HepG2 (cell line): ENCODE data around the gene RGS5. TPM values are rescaled to one million over a fixed set of nuclear protein-coding genes. Genes with fewer than 3 reads are reported as not detected.

ENCODE experiments used
- ATAC-seq: fragments of 200-7000 bp; cut with Tn5 transposase; 3 replicates; pipeline ENCODE4 v1.9.1; 2020; ENCODE audit warnings: mild to moderate bottlenecking, moderate library complexity
- BruUV-seq: library from RNA; stranded (reverse); fragments of 400-500 nt; replicated peaks from 2 replicates; lab custom pipeline; 2021; lab: Mats Ljungman, UMichigan
- CTCF ChIA-PET: fragments of 300-600 bp; formaldehyde crosslinking; extraction: SDS; loops from one replicate; lab custom pipeline; 2021; ENCODE audit warnings: low total read pairs, inconsistent platforms, low intra/inter-chr PET ratio; lab: Yijun Ruan, JAX
- POLR2A ChIA-PET: fragments of 350-600 bp; sonication (Branson Sonifier 250); formaldehyde crosslinking; loops from one replicate; lab custom pipeline; 2020; ENCODE audit warnings: antibody characterized with exemption, inconsistent platforms; lab: Yijun Ruan, JAX
- DNase-seq: peaks from one replicate; pipeline ENCODE4 v3.0.0-alpha.2; 2015; ENCODE audit warnings: low spot score
- FAIRE-seq: peaks from 3 replicates; lab custom pipeline; 2011; peaks lifted over from hg19 to GRCh38; lab: Jason Lieb, UNC
- H2AFZ ChIP-seq: one replicate; pipeline ENCODE4 v1.6.1; 2011; ENCODE audit warnings: low read length, inconsistent platforms
- H3K27ac ChIP-seq: fragments of 300-600 bp; 3 replicates; pipeline ENCODE4 v1.8.0; 2011; ENCODE audit warnings: mixed run types, mild to moderate bottlenecking, mixed read lengths, low read length, inconsistent platforms; ENCODE audit not compliant: insufficient read depth; ENCODE audit errors: extremely low read length
- H3K27me3 ChIP-seq, 2 experiments: fragments of 200-600 bp in 1 of 2; 2 replicates in 1 of 2; 3 replicates in 1 of 2; pipeline versions ENCODE4 v1.6.0 to v1.8.0; 2011; ENCODE audit warnings: low read length in 2 of 2, mild to moderate bottlenecking in 2 of 2, moderate library complexity in 2 of 2, inconsistent platforms in 1 of 2; ENCODE audit not compliant: insufficient read depth in 2 of 2, control insufficient read depth in 1 of 2
- H3K36me3 ChIP-seq, 2 experiments: fragments of 200-600 bp in 1 of 2; replicated peaks in 1 of 2; 2 replicates in 1 of 2; 3 replicates in 1 of 2; pipeline versions ENCODE4 v1.5.1 to v1.8.0; 2011; ENCODE audit warnings: low read length in 2 of 2, inconsistent platforms in 1 of 2; ENCODE audit not compliant: insufficient read depth in 2 of 2, control insufficient read depth in 1 of 2
- H3K4me1 ChIP-seq: 2 replicates; pipeline ENCODE4 v1.5.1; 2012; ENCODE audit warnings: low read length, inconsistent platforms; ENCODE audit not compliant: insufficient read depth
- H3K4me2 ChIP-seq: 2 replicates; pipeline ENCODE4 v1.6.0; 2011; ENCODE audit warnings: low read depth, low read length, inconsistent platforms
- H3K4me3 ChIP-seq, 3 experiments: fragments of 200-600 bp in 1 of 3; sonication (generic), shearing (Covaris generic) in 1 of 3; replicated peaks in 1 of 3; 2 replicates each; pipeline ENCODE4 v1.5.1; 2011 to 2016; ENCODE audit warnings: low read length in 3 of 3, inconsistent platforms in 2 of 3, low read depth in 2 of 3, mild to moderate bottlenecking in 2 of 3, control low read depth in 1 of 3, mixed read lengths in 1 of 3; ENCODE audit not compliant: insufficient read depth in 1 of 3
- H3K79me2 ChIP-seq: one replicate; pipeline ENCODE4 v1.6.1; 2011; ENCODE audit warnings: low read length, inconsistent platforms; ENCODE audit not compliant: insufficient read depth
- H3K9ac ChIP-seq: 2 replicates; pipeline ENCODE4 v1.6.0; 2011; ENCODE audit warnings: mild to moderate bottlenecking, low read depth, low read length, inconsistent platforms; ENCODE audit not compliant: insufficient read depth
- H3K9me3 ChIP-seq: 2 replicates; pipeline ENCODE4 v1.5.1; 2012; ENCODE audit warnings: mild to moderate bottlenecking, low read length
- H4K20me1 ChIP-seq: 2 replicates; pipeline ENCODE4 v1.6.0; 2011; ENCODE audit warnings: inconsistent platforms, mild to moderate bottlenecking, low read length, moderate library complexity; ENCODE audit not compliant: insufficient read depth
- GFI1 ChIP-seq: sonication (generic); formaldehyde crosslinking; IDR thresholded peaks from 2 replicates; pipeline ENCODE4 v1.5.0; 2020; ENCODE audit warnings: missing genetic modification reagents, mild to moderate bottlenecking, borderline replicate concordance
- MEIS1 ChIP-seq: sonication (generic); formaldehyde crosslinking; IDR thresholded peaks from 2 replicates; pipeline ENCODE4 v1.9.0; 2021; ENCODE audit warnings: mild to moderate bottlenecking, missing genetic modification reagents, moderate library complexity, borderline replicate concordance
- SYNCRIP ChIP-seq: fragments of 200-400 bp; formaldehyde crosslinking; IDR thresholded peaks from 2 replicates; pipeline ENCODE4 v1.6.1; 2018; ENCODE audit warnings: mild to moderate bottlenecking, low read depth, low read length; ENCODE audit not compliant: insufficient read depth
- TGIF2 ChIP-seq: IDR thresholded peaks from 2 replicates; pipeline ENCODE4 v1.6.1; 2016; ENCODE audit warnings: control low read depth, missing compliant biosample characterization
- ZBTB42 ChIP-seq: sonication (generic); formaldehyde crosslinking; IDR thresholded peaks from 2 replicates; pipeline ENCODE4 v1.5.0; 2020; ENCODE audit warnings: mild to moderate bottlenecking, missing genetic modification reagents
- ZNF484 ChIP-seq: sonication (generic); formaldehyde crosslinking; IDR thresholded peaks from 2 replicates; pipeline ENCODE4 v1.5.1; 2020; ENCODE audit warnings: mild to moderate bottlenecking, low read depth, missing genetic modification reagents, borderline replicate concordance
- ZNF619 ChIP-seq: sonication (generic); formaldehyde crosslinking; IDR thresholded peaks from 2 replicates; pipeline ENCODE4 v1.4.0; 2020; ENCODE audit warnings: mild to moderate bottlenecking, missing genetic modification reagents
- ZNF672 ChIP-seq: sonication (generic); formaldehyde crosslinking; IDR thresholded peaks from 2 replicates; pipeline ENCODE4 v1.8.1; 2022; ENCODE audit warnings: missing genetic modification reagents
- WGBS: methylation state at CpG from one replicate; pipeline ENCODE4 v1.1.6; 2017; ENCODE audit warnings: low lambda C conversion rate; 5-methylcytosine and 5-hydroxymethylcytosine counted together
- in situ Hi-C: cut with HindIII; loops from 2 replicates; pipeline ENCODE4 v1.10.0; 2017; ENCODE audit warnings: low pct_unique_long_range_greater_than_20kb; ENCODE audit not compliant: extremely low pct_ligation_motif_present
- intact Hi-C: fragments of 100-400 bp; cut with micrococcal nuclease; formaldehyde crosslinking; loops from one replicate; pipeline ENCODE4 v1.10.0; 2022; ENCODE audit not compliant: unreplicated experiment
- polyA plus RNA-seq, 8 experiments: library from polyadenylated mRNA; depleted of rRNA in 3 of 8; stranded (reverse) in 7 of 8; unstranded in 1 of 8; fragments of >200 nt; fragmentation: Illumina TruSeq in 4 of 8; extraction: Trizol in 4 of 8; gene quantifications; 2 replicates each; pipeline versions ENCODE4 v1.2.1 to v1.2.3, GENCODE V29; 2011 to 2016; ENCODE audit warnings: low read depth in 4 of 8, missing spikeins in 1 of 8, mixed read lengths in 1 of 8; ENCODE audit not compliant: insufficient read depth in 1 of 8
- total RNA-seq, 5 experiments: library from RNA; depleted of rRNA; stranded (reverse); fragments of >200 nt; fragmentation: Illumina TruSeq; extraction: Trizol; gene quantifications; 2 replicates each; pipeline ENCODE4 v1.2.3, GENCODE V29; 2016; ENCODE audit warnings: low read depth in 1 of 5
- TF ChIP-seq, protein P1 (sequence below): sonication (generic); formaldehyde crosslinking; IDR thresholded peaks from 2 replicates; pipeline ENCODE4 v1.4.0; 2020; ENCODE audit warnings: missing genetic modification reagents
- TF ChIP-seq, protein P2 (sequence below), 2 experiments: fragments of 450-650 bp in 1 of 2; sonication (generic) in 1 of 2; formaldehyde crosslinking; IDR thresholded peaks; 2 replicates each; pipeline versions ENCODE4 v1.5.0 to v1.8.0; 2020 to 2022; ENCODE audit warnings: mild to moderate bottlenecking in 1 of 2, missing genetic modification reagents in 1 of 2

RGS5 gene
- total and polyA plus RNA-seq, 2 of the 13 experiments (the other 11 are each of a cell fraction or from before 2014, with no cell fraction given) = 1.9 to 2.3 TPM

DNA sequence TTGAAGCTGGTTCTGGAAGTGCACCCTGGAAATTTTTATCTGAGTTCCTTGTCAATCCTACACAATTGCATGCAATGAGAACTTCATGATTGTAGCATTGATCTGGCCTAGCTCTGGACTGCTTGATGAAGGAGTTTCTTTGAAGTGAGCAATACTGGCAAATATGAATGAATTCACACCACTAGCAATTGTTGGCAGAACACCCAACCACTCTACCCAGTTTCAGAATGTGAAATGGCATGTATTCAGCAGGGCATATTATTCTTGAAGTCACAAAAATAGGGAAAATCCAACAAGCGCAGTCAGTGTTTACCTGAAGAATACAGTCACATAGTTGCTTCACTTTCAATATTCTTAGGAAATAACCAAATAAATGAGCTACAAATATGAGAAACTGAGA, 57.3 kb downstream of the RGS5 start:
- WGBS = 100% methylated on average over 1 of the region's 1 CpG
- ATAC-seq (no peak), FAIRE-seq (no peak), DNase-seq (no peak)
- Histone ChIP-seq H3K36me3 (no peaks in the 10 kb centered on the region), H3K4me1 (no peaks in the 10 kb centered on the region), H3K27me3 (no peaks in the 10 kb centered on the region), H3K9me3 (no peaks in the 10 kb centered on the region), H3K9ac (no peak overlapping the region), H3K79me2 (no peaks in the 10 kb centered on the region), H3K4me3 (no peak overlapping the region), H3K27ac (no peak overlapping the region), H3K4me2 (no peak overlapping the region), H4K20me1 (no peaks in the 10 kb centered on the region), H2AFZ (no peak overlapping the region)
- ChIA-PET CTCF (no interaction called here), POLR2A (no interaction called here)
- in situ Hi-C loops (no loop called here), intact Hi-C loops (no loop called here)
- BruUV-seq = no TSS peak
- no peak for TF ChIP-seq SYNCRIP
- no peak for TF ChIP-seq ZNF672 (CRISPR knock-in tag)
- TF ChIP-seq, protein P1, sequence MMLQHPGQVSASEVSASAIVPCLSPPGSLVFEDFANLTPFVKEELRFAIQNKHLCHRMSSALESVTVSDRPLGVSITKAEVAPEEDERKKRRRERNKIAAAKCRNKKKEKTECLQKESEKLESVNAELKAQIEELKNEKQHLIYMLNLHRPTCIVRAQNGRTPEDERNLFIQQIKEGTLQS (CRISPR knock-in tag) = no peak
- no peak for TF ChIP-seq MEIS1 (CRISPR knock-in tag)
- TF ChIP-seq TGIF2 (CRISPR knock-in tag) = no peak
- TF ChIP-seq, protein P2, sequence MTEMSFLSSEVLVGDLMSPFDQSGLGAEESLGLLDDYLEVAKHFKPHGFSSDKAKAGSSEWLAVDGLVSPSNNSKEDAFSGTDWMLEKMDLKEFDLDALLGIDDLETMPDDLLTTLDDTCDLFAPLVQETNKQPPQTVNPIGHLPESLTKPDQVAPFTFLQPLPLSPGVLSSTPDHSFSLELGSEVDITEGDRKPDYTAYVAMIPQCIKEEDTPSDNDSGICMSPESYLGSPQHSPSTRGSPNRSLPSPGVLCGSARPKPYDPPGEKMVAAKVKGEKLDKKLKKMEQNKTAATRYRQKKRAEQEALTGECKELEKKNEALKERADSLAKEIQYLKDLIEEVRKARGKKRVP (CRISPR knock-in tag; IDR thresholded peaks at IDR 0.05) = no peak

DNA sequence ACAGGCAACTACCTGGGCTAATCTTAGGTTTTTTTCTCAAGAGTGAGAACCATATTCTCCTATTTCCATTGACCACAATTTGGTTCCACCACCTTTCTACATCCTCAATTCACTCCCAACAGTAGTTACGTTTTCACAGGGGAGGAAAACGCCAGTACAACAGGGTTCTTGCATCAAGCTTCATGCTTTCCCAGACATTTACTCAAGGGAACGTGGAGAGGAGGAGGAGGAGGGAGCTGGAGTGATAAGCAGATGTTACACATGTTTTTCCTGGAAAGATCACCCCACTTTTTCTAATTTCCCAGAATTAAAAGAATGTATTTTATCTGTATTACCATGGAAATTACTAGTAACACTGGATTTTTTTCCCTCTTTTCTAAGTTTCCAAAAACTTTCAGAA, 58.3 kb downstream of the RGS5 start:
- no peak for ATAC-seq
- Histone ChIP-seq H3K79me2 (no peaks in the 10 kb centered on the region), H3K4me1 (no peaks in the 10 kb centered on the region), H4K20me1 (no peaks in the 10 kb centered on the region), H2AFZ (no peak overlapping the region), H3K36me3 (no peaks in the 10 kb centered on the region), H3K4me2 (no peak overlapping the region), H3K9ac (no peak overlapping the region), H3K27ac (no peak overlapping the region), H3K9me3 (no peaks in the 10 kb centered on the region), H3K4me3 (no peak overlapping the region), H3K27me3 (no peaks in the 10 kb centered on the region)
- BruUV-seq = no TSS peak
- intact Hi-C loops (no loop called here), in situ Hi-C loops (no loop called here)
- ChIA-PET POLR2A (no interaction called here), CTCF (no interaction called here)
- DNase-seq = no peak
- no peak for TF ChIP-seq ZNF619 (CRISPR knock-in tag)
- no peak for TF ChIP-seq ZBTB42 (CRISPR knock-in tag)
- TF ChIP-seq GFI1 (CRISPR knock-in tag) = no peak
- no peak for TF ChIP-seq ZNF484 (CRISPR knock-in tag)
- FAIRE-seq = no peak
- WGBS = 11% methylated on average over 3 of the region's 3 CpGs
